ENCODE results near the gene VPS13D.

- TF ChIP-seq CTCF (IDR thresholded peaks at IDR 0.05 in 8 of 11, conservative IDR thresholded peaks at IDR 0.05 in 3 of 11) (no peak), POLR2A (IDR thresholded peaks at IDR 0.05) (no peak)
These were observed 196.2 kb downstream of the VPS13D start for GRCh38 chr1:12426030-12426429.
